Gastrocnemius medialis (tissue), 4 donors: ENCODE results near the gene PALD1. TPM values are rescaled to one million over a fixed set of nuclear protein-coding genes. Genes with fewer than 3 reads are reported as not detected.

ENCODE experiments used
- ATAC-seq, 2 donors: fragments of 150-250 bp; one replicate each; pipeline ENCODE4 v1.9.1; 2016
- DNase-seq, 2 donors: peaks; one replicate each; pipeline ENCODE4 v3.0.0-alpha.2; 2019
- H3K27ac ChIP-seq, 4 donors: fragments of 200-600 bp; sonication (generic); 1 replicate in 1 of 4; 2 replicates in 3 of 4; pipeline ENCODE4 v1.5.1; 2016 to 2018; ENCODE audit warnings: mild to moderate bottlenecking in 2 of 4, moderate library complexity in 1 of 4
- H3K27me3 ChIP-seq, 3 donors: fragments of 200-600 bp; sonication (generic) in 2 of 3; 1 replicate in 1 of 3; 2 replicates in 2 of 3; pipeline versions ENCODE4 v1.5.1 to v1.6.0; 2016 to 2019; ENCODE audit warnings: mild to moderate bottlenecking in 1 of 3, moderate library complexity in 1 of 3
- H3K36me3 ChIP-seq, 2 donors: fragments of 200-600 bp; sonication (generic) in 1 of 2; one replicate each; pipeline ENCODE4 v1.5.1; 2017 to 2018
- H3K4me1 ChIP-seq, 2 donors: fragments of 200-600 bp; sonication (generic) in 1 of 2; one replicate each; pipeline ENCODE4 v1.5.1; 2016 to 2017; ENCODE audit warnings: mild to moderate bottlenecking in 2 of 2
- H3K4me3 ChIP-seq, 4 donors: fragments of 200-600 bp; sonication (generic) in 3 of 4; 1 replicate in 1 of 4; 2 replicates in 3 of 4; pipeline ENCODE4 v1.5.1; 2016 to 2019; ENCODE audit warnings: mild to moderate bottlenecking in 2 of 4
- H3K9me3 ChIP-seq, 3 donors: fragments of 200-600 bp; sonication (generic) in 2 of 3; 1 replicate in 1 of 3; 2 replicates in 2 of 3; pipeline ENCODE4 v1.5.1; 2016 to 2019
- POLR2A ChIP-seq, 2 donors: fragments of 450-650 bp; IDR thresholded peaks; one replicate each; pipeline ENCODE4 v1.6.1; 2017; ENCODE audit warnings: antibody characterized with exemption in 2 of 2, mild to moderate bottlenecking in 2 of 2, moderate library complexity in 2 of 2
- in situ Hi-C, 4 donors: fragments of 200-750 bp; cut with MboI; loops; one replicate each; pipeline versions ENCODE4 v1.15.0 to v1.8.0; 2017; ENCODE audit warnings: low sequenced_read_pairs in 4 of 4
- intact Hi-C: fragments of 100-400 bp; cut with DNase I; formaldehyde crosslinking; loops from one replicate; pipeline ENCODE4 v1.15.1; 2023; ENCODE audit warnings: low total_unique reads
- total RNA-seq, 4 donors: library from RNA; depleted of rRNA; stranded (reverse); fragments of >200 nt; gene quantifications; one replicate each; pipeline versions ENCODE4 v1.1.0 to v1.2.3, GENCODE V29; 2016
- TF ChIP-seq, protein P1 (sequence below), 5 experiments: fragments of 450-650 bp in 3 of 5; fragments of 200-600 bp in 2 of 5; sonication (generic) in 2 of 5; IDR thresholded peaks in 4 of 5; conservative IDR thresholded peaks in 1 of 5; 1 replicate in 4 of 5; 2 replicates in 1 of 5; pipeline ENCODE4 v1.5.1; 2016 to 2019; ENCODE audit warnings: antibody characterized with exemption in 5 of 5, mild to moderate bottlenecking in 3 of 5, moderate library complexity in 3 of 5

PALD1 gene
- total RNA-seq, 4 donors from 2014 or later: 1.4 to 4.1 (median 2.3) TPM

- H3K4me1 ChIP-seq: peaks cover 0 to 6% of the 10 kb centered on the region in 2 donors
- in situ Hi-C loops: no loop called here
- ATAC-seq (no peak), DNase-seq (no peak)
- no peak overlapping the region for H3K4me3 ChIP-seq
- TF ChIP-seq, protein P1, sequence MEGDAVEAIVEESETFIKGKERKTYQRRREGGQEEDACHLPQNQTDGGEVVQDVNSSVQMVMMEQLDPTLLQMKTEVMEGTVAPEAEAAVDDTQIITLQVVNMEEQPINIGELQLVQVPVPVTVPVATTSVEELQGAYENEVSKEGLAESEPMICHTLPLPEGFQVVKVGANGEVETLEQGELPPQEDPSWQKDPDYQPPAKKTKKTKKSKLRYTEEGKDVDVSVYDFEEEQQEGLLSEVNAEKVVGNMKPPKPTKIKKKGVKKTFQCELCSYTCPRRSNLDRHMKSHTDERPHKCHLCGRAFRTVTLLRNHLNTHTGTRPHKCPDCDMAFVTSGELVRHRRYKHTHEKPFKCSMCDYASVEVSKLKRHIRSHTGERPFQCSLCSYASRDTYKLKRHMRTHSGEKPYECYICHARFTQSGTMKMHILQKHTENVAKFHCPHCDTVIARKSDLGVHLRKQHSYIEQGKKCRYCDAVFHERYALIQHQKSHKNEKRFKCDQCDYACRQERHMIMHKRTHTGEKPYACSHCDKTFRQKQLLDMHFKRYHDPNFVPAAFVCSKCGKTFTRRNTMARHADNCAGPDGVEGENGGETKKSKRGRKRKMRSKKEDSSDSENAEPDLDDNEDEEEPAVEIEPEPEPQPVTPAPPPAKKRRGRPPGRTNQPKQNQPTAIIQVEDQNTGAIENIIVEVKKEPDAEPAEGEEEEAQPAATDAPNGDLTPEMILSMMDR (IDR thresholded peaks at IDR 0.05 in 4 of 5, conservative IDR thresholded peaks at IDR 0.05 in 1 of 5): no peak
- TF ChIP-seq POLR2A (IDR thresholded peaks at IDR 0.05): no peak
- peak overlapping the region in 2 of 4 donors; percentile 13 to 21 for H3K27ac ChIP-seq
- intact Hi-C loops: no loop called here
- no peaks in the 10 kb centered on the region for H3K27me3 ChIP-seq
- no peaks in the 10 kb centered on the region for H3K9me3 ChIP-seq
- H3K36me3 ChIP-seq: no peaks in the 10 kb centered on the region
Observed at GRCh38 chr10:70494536-70494935, 16.0 kb downstream of the PALD1 start.

- ATAC-seq (no peak), DNase-seq (no peak)
- Histone ChIP-seq H3K9me3 (no peaks in the 10 kb centered on the region), H3K36me3 (no peaks in the 10 kb centered on the region), H3K27ac (peak overlapping the region in 2 of 4 donors; percentile 35 to 36), H3K4me3 (no peak overlapping the region), H3K4me1 (peaks cover 4 to 7% of the 10 kb centered on the region in 2 donors), H3K27me3 (no peaks in the 10 kb centered on the region)
- intact Hi-C loops (no loop called here), in situ Hi-C loops (no loop called here)
- no peak for TF ChIP-seq POLR2A (IDR thresholded peaks at IDR 0.05)
Observed at GRCh38 chr10:70494966-70495365, 16.4 kb downstream of the PALD1 start.

DNA sequence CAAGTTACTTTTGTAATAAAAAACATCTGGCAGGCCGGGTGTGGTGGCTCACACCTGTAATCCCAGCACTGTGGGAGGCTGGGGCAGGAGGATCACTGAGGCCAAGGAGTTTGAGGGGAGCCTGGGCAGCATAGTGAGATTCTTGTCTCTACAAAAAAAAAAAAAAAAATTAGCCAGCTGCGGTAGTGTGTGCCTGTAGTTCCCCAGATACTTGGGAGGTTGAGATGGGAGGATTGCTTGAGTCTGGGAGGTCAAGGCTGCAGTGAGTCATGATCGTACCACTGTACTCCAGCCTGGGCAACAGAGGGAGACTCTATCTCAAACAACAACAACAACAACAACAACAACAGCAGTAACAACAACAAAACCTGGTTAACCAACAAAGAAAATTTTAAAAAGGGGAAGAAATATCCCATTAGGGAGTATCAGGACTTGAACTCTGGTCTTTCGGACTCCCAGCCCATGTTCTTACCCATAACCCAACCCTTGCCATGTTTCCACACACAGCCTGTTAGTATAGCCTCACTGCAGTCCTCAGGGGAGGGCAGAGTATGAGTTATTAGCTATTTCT lies 17.2 kb downstream of the PALD1 start:
- intact Hi-C loops: no loop called here
- no peak overlapping the region for H3K4me3 ChIP-seq
- H3K27ac ChIP-seq: no peak overlapping the region
- no peaks in the 10 kb centered on the region for H3K36me3 ChIP-seq
- in situ Hi-C loops: no loop called here
- DNase-seq (no peak), ATAC-seq (no peak)
- H3K27me3 ChIP-seq: no peaks in the 10 kb centered on the region
- no peaks in the 10 kb centered on the region for H3K9me3 ChIP-seq
- TF ChIP-seq POLR2A (IDR thresholded peaks at IDR 0.05): no peak
- TF ChIP-seq, protein P1 (IDR thresholded peaks at IDR 0.05 in 4 of 5, conservative IDR thresholded peaks at IDR 0.05 in 1 of 5): no peak
- peaks cover 7% of the 10 kb centered on the region in 2 donors for H3K4me1 ChIP-seq

DNA sequence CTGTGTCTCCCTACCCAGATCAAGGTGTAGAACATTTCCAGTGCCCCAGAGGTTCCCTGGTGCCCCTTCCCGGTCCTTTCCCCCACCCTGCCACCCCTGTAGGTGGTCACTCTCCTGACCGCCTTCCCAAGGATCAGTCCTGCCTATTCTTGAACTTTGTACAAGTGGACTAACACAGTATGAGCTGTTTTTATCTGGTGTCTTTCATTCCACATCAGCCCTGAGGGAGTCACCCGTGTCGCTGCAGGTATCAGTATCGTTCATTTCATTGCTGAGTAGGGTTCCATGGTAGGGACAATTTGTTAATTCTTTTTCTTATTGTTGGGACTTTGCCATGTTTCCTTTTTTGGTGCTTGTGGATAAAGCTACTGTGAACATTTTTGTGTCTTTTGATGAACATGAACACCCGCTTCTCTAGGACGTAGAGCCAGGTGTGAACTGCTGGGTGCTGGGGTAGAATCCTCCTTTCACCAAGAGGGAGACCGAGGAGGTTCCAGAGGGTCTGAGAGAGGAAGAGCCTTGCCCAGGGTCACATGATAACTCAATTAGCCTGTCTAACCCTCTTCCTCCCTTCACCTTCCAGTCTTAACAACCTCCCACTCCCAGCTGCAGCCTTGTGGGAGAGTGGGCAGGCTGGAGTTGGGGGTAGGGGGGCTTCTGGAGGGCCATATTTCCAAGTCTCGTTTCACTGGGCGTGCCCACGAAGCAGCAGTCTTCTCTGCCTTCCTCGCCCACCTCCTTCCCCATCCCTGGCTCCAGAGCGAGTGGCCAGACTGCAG lies 18.0 kb downstream of the PALD1 start:
- in situ Hi-C loops: no loop called here
- H3K27ac ChIP-seq: no peak overlapping the region
- no peaks in the 10 kb centered on the region for H3K27me3 ChIP-seq

DNA sequence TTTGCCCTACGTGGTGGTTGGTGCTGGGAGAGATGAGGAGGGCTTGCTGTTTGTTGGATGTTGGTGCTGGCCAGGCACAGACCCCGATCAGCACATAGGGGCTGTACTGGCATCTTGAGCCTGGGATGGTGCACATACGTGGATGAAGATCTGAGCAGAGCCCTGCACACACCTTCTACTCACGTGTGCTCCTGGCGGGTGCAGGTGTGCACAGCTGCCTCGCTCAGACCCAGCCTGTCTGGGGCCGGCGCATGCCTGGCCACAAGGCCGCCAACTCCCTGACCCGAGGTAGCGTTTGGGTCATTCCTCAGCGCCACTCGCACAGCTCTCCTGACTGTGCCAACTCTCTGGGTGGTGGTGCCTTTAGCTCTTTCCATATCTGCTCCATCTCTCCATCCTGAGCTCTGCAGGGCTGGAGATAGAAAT lies 18.6 kb downstream of the PALD1 start:
- no peak for TF ChIP-seq POLR2A (IDR thresholded peaks at IDR 0.05)
- TF ChIP-seq, protein P1 (IDR thresholded peaks at IDR 0.05 in 4 of 5, conservative IDR thresholded peaks at IDR 0.05 in 1 of 5): no peak
- no peak for ATAC-seq
- Histone ChIP-seq H3K9me3 (no peaks in the 10 kb centered on the region), H3K4me3 (no peak overlapping the region), H3K4me1 (peaks cover 7 to 13% of the 10 kb centered on the region in 2 donors), H3K27me3 (no peaks in the 10 kb centered on the region), H3K36me3 (no peaks in the 10 kb centered on the region), H3K27ac (no peak overlapping the region)
- intact Hi-C loops (no loop called here), in situ Hi-C loops (no loop called here)
- no peak for DNase-seq

More for the DNA sequence above, 18.0 kb downstream of the PALD1 start:
- intact Hi-C loops: no loop called here
- Histone ChIP-seq H3K9me3 (no peaks in the 10 kb centered on the region), H3K4me1 (peaks cover 7 to 12% of the 10 kb centered on the region in 2 donors), H3K36me3 (no peaks in the 10 kb centered on the region), H3K4me3 (no peak overlapping the region)
- no peak for DNase-seq
- ATAC-seq: no peak
- TF ChIP-seq POLR2A (IDR thresholded peaks at IDR 0.05): no peak
- TF ChIP-seq, protein P1 (IDR thresholded peaks at IDR 0.05 in 4 of 5, conservative IDR thresholded peaks at IDR 0.05 in 1 of 5): no peak
